LNCAP (cell line): ENCODE data around the gene ZNF106.

Experiments used
- TF ChIP-seq, protein P1 (sequence below): fragments of 450-650 bp; IDR thresholded peaks from 2 replicates; pipeline ENCODE4 v1.5.1; 2017; ENCODE audit warnings: mild to moderate bottlenecking

The ZNF106 gene

DNA sequence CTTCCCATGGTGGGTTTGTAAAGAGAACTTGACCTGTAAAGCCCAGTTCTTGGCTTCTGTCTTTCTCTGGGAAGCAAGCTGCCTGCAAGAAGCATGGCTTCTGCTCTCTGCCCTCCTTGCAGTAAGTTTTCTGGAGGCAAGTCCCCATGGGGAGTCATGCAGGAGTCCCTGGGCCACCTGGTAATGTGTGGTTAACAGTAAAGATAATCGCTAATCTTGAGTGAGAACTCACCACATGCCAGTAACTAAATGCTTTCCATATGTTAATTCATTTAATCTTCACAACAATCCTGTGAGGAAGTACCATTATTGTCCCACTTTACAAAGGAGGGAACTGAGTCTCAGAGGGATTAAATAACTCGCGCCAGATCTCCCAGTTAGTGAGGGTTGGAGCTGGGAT is 127.5 kb downstream of the ZNF106 start:
- TF ChIP-seq, protein P1, sequence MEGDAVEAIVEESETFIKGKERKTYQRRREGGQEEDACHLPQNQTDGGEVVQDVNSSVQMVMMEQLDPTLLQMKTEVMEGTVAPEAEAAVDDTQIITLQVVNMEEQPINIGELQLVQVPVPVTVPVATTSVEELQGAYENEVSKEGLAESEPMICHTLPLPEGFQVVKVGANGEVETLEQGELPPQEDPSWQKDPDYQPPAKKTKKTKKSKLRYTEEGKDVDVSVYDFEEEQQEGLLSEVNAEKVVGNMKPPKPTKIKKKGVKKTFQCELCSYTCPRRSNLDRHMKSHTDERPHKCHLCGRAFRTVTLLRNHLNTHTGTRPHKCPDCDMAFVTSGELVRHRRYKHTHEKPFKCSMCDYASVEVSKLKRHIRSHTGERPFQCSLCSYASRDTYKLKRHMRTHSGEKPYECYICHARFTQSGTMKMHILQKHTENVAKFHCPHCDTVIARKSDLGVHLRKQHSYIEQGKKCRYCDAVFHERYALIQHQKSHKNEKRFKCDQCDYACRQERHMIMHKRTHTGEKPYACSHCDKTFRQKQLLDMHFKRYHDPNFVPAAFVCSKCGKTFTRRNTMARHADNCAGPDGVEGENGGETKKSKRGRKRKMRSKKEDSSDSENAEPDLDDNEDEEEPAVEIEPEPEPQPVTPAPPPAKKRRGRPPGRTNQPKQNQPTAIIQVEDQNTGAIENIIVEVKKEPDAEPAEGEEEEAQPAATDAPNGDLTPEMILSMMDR, result no peak
